Measurements from ENCODE around the gene LGALS1.

LGALS1 gene

GRCh38 chr22:37725551-37726240 is 50.3 kb downstream of the LGALS1 start:
- WGBS, 2 experiments, result 95% methylated on average over 25 of the region's 25 CpGs
- Histone ChIP-seq H3K36me3 (ENCODE audit: control insufficient read depth, insufficient read depth, low read length) (no peaks in the 10 kb centered on the region), H3K27ac (ENCODE audit: insufficient read depth, low read depth, low read length, poor library complexity, severe bottlenecking) (no peak overlapping the region), H3K4me1 (ENCODE audit: control insufficient read depth, insufficient read depth, low read length) (no peaks in the 10 kb centered on the region), H3K27me3 (ENCODE audit: control insufficient read depth, insufficient read depth, low read length, poor library complexity, severe bottlenecking) (no peaks in the 10 kb centered on the region), H3K4me3 (ENCODE audit: insufficient read depth, low read depth, low read length) (no peak overlapping the region), H3K9me3 (ENCODE audit: control insufficient read depth, low read length) (no peaks in the 10 kb centered on the region)

DNA sequence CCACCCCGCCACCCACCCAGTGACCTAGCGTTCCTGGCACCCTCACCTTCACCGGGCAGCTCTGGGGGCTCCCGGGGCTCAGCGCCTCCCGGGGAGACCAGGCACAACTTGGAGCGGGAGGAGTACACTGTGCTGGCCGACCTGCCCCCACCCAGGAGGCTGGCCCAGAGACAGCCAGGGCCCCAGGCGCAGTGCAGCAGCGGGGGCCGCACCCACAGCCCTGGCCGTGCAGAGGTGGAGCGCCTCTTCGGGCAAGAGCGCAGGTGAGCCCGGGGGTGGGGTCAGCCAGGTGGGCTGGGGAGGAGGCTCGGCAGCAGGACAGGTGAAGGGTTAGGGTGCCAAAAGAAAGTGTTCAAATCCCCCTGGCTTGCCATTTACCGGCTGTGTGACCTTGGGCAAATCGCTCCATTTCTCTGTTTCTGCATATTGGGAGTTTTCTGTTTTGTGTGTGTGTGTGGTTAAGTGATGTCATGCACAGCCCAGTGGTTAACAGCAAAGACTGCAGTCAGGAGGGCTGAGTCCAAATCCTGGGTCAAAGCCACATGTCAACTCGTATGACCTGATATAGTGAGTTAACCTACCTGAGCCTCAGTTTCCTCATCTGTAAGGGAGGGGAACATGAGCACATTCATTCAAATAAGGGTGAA is 50.9 kb downstream of the LGALS1 start:
- no peaks in the 10 kb centered on the region for H3K4me1 ChIP-seq (ENCODE audit: control insufficient read depth, insufficient read depth, low read length)
- H3K4me3 ChIP-seq (ENCODE audit: insufficient read depth, low read depth, low read length), result no peak overlapping the region
- H3K36me3 ChIP-seq (ENCODE audit: control insufficient read depth, insufficient read depth, low read length), result no peaks in the 10 kb centered on the region
- no peaks in the 10 kb centered on the region for H3K9me3 ChIP-seq (ENCODE audit: control insufficient read depth, low read length)
- H3K27ac ChIP-seq (ENCODE audit: insufficient read depth, low read depth, low read length, poor library complexity, severe bottlenecking), result no peak overlapping the region
- H3K27me3 ChIP-seq (ENCODE audit: control insufficient read depth, insufficient read depth, low read length, poor library complexity, severe bottlenecking), result no peaks in the 10 kb centered on the region
- 91 to 93% methylated on average over 20 of the region's 20 CpGs for WGBS, 2 experiments

GRCh38 chr22:37728620-37729019 is 53.2 kb downstream of the LGALS1 start:
- 95 to 100% methylated on average over 1 of the region's 1 CpG for WGBS, 2 experiments
- no peaks in the 10 kb centered on the region for H3K27me3 ChIP-seq (ENCODE audit: control insufficient read depth, insufficient read depth, low read length, poor library complexity, severe bottlenecking)
- no peaks in the 10 kb centered on the region for H3K36me3 ChIP-seq (ENCODE audit: control insufficient read depth, insufficient read depth, low read length)
- no peaks in the 10 kb centered on the region for H3K4me1 ChIP-seq (ENCODE audit: control insufficient read depth, insufficient read depth, low read length)
- H3K9me3 ChIP-seq (ENCODE audit: control insufficient read depth, low read length), result no peaks in the 10 kb centered on the region
- H3K4me3 ChIP-seq (ENCODE audit: insufficient read depth, low read depth, low read length), result no peak overlapping the region
- no peak overlapping the region for H3K27ac ChIP-seq (ENCODE audit: insufficient read depth, low read depth, low read length, poor library complexity, severe bottlenecking)
